Prostate gland (tissue), 2 donors: Measurements from ENCODE around the gene WDR64.

ENCODE experiments used
- POLR2A ChIP-seq: fragments of 450-650 bp; IDR thresholded peaks from one replicate; pipeline ENCODE4 v1.6.1; 2016; ENCODE audit warnings: antibody characterized with exemption, mild to moderate bottlenecking
- TF ChIP-seq, protein P1 (sequence below), 4 experiments: fragments of 200-600 bp in 2 of 4; fragments of 450-650 bp in 2 of 4; sonication (generic) in 2 of 4; IDR thresholded peaks; 1 replicate in 3 of 4; 2 replicates in 1 of 4; pipeline ENCODE4 v1.5.1; 2016 to 2019; ENCODE audit warnings: antibody characterized with exemption in 4 of 4, mild to moderate bottlenecking in 2 of 4, moderate library complexity in 2 of 4

DNA sequence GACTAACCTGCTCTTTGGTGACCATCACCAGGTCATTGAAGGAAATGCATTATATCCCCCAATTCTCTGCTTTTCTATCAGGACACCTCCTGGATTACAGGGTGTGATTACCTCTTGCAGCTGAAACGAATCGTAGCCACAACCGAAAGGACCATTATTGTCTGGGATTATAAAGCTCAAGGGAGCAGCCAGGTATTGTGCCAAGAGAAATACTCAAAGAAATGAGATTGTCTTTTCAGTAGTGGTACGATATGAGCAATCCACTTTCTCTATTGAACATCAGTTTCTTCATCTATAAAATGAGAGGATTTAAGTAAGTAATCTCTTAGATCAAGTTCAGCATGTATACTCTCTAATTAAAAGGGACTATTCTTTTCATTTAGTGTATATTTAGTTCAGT lies 27.3 kb downstream of the WDR64 start:
- TF ChIP-seq POLR2A, result no peak
- TF ChIP-seq, protein P1, sequence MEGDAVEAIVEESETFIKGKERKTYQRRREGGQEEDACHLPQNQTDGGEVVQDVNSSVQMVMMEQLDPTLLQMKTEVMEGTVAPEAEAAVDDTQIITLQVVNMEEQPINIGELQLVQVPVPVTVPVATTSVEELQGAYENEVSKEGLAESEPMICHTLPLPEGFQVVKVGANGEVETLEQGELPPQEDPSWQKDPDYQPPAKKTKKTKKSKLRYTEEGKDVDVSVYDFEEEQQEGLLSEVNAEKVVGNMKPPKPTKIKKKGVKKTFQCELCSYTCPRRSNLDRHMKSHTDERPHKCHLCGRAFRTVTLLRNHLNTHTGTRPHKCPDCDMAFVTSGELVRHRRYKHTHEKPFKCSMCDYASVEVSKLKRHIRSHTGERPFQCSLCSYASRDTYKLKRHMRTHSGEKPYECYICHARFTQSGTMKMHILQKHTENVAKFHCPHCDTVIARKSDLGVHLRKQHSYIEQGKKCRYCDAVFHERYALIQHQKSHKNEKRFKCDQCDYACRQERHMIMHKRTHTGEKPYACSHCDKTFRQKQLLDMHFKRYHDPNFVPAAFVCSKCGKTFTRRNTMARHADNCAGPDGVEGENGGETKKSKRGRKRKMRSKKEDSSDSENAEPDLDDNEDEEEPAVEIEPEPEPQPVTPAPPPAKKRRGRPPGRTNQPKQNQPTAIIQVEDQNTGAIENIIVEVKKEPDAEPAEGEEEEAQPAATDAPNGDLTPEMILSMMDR (IDR thresholded peaks at IDR 0.05), result no peak
